ENCODE results near the gene AKR1C2. TPM values are rescaled to one million over a fixed set of nuclear protein-coding genes. Genes with fewer than 3 reads are reported as not detected.
"Not testable (repeated sequence)": the region's sequence is repeated elsewhere in the genome, so short reads cannot be mapped to it uniquely, and the experiment has no call there.

The AKR1C2 gene
- total RNA-seq, 1 donor from 2014 or later = 4.4 TPM

GRCh38 chr10:5035356-5035755 is 31.7 kb upstream of the AKR1C2 start:
- no peak for DNase-seq (ENCODE audit: low read depth)
- no peak overlapping the region for H3K4me3 ChIP-seq (ENCODE audit: low read depth, low read length)
- no peak for TF ChIP-seq CTCF (conservative IDR thresholded peaks at IDR 0.05; ENCODE audit: low read depth, low read length)

- no peak overlapping the region for H3K4me3 ChIP-seq (ENCODE audit: low read depth, low read length)
- TF ChIP-seq CTCF (conservative IDR thresholded peaks at IDR 0.05; ENCODE audit: low read depth, low read length) = no peak
- DNase-seq (ENCODE audit: low read depth) = no peak
Measured at GRCh38 chr10:5034588-5034987, 30.9 kb upstream of the AKR1C2 start.

GRCh38 chr10:5033061-5033778 is 29.6 kb upstream of the AKR1C2 start:
- no peak for DNase-seq (ENCODE audit: low read depth)
- TF ChIP-seq CTCF (conservative IDR thresholded peaks at IDR 0.05; ENCODE audit: low read depth, low read length) = no peak
- no peak overlapping the region for H3K4me3 ChIP-seq (ENCODE audit: low read depth, low read length)

- H3K4me3 ChIP-seq (ENCODE audit: low read depth, low read length); DNase-seq (ENCODE audit: low read depth): not testable (repeated sequence)
Measured at GRCh38 chr10:5032444-5032843, 28.8 kb upstream of the AKR1C2 start.

GRCh38 chr10:5031588-5031987 is 27.9 kb upstream of the AKR1C2 start:
- H3K4me3 ChIP-seq (ENCODE audit: low read depth, low read length); DNase-seq (ENCODE audit: low read depth): not testable (repeated sequence)

GRCh38 chr10:5030989-5031388 is 27.3 kb upstream of the AKR1C2 start:
- no peak overlapping the region for H3K4me3 ChIP-seq (ENCODE audit: low read depth, low read length)
- no peak for TF ChIP-seq CTCF (conservative IDR thresholded peaks at IDR 0.05; ENCODE audit: low read depth, low read length)
- no peak for DNase-seq (ENCODE audit: low read depth)

GRCh38 chr10:5025461-5025881 is 21.8 kb upstream of the AKR1C2 start:
- not testable (repeated sequence) for DNase-seq (ENCODE audit: low read depth); H3K4me3 ChIP-seq (ENCODE audit: low read depth, low read length)

- no peak for DNase-seq (ENCODE audit: low read depth)
- no peak for TF ChIP-seq CTCF (conservative IDR thresholded peaks at IDR 0.05; ENCODE audit: low read depth, low read length)
- no peak overlapping the region for H3K4me3 ChIP-seq (ENCODE audit: low read depth, low read length)
Measured at GRCh38 chr10:5023177-5023805, 19.6 kb upstream of the AKR1C2 start.

- not testable (repeated sequence) for H3K4me3 ChIP-seq (ENCODE audit: low read depth, low read length); DNase-seq (ENCODE audit: low read depth)
Measured at GRCh38 chr10:5021624-5022290, 18.1 kb upstream of the AKR1C2 start.

- not testable (repeated sequence) for DNase-seq (ENCODE audit: low read depth); H3K4me3 ChIP-seq (ENCODE audit: low read depth, low read length)
Measured at GRCh38 chr10:5019770-5020612, 16.3 kb upstream of the AKR1C2 start.

Data from epithelial cell of proximal tubule (primary cell).